Lower lobe of right lung (tissue), 2 donors: ENCODE results near the gene GPR18. TPM values are rescaled to one million over a fixed set of nuclear protein-coding genes. Genes with fewer than 3 reads are reported as not detected.

Experiments
- ATAC-seq, 2 donors: fragments of 200-7000 bp; cut with Tn5 transposase; one replicate each; pipeline ENCODE4 v1.9.1; 2020 to 2022; ENCODE audit warnings: mild to moderate bottlenecking in 2 of 2, moderate library complexity in 2 of 2
- DNase-seq: peaks from one replicate; pipeline ENCODE4 v3.0.0-alpha.2; 2020
- H3K27ac ChIP-seq: fragments of 200-600 bp; one replicate; pipeline ENCODE4 v1.8.0; 2022
- H3K27me3 ChIP-seq: fragments of 200-600 bp; one replicate; pipeline ENCODE4 v1.8.0; 2022; ENCODE audit warnings: low read depth
- H3K36me3 ChIP-seq: fragments of 200-600 bp; one replicate; pipeline ENCODE4 v1.8.0; 2022; ENCODE audit warnings: mild to moderate bottlenecking
- H3K4me1 ChIP-seq: fragments of 200-600 bp; one replicate; pipeline ENCODE4 v1.8.0; 2022
- H3K4me3 ChIP-seq: fragments of 200-600 bp; one replicate; pipeline ENCODE4 v1.8.0; 2022; ENCODE audit warnings: mild to moderate bottlenecking
- H3K9me3 ChIP-seq: fragments of 200-600 bp; one replicate; pipeline ENCODE4 v1.8.0; 2022
- CTCF ChIP-seq: fragments of 200-600 bp; IDR thresholded peaks from one replicate; pipeline ENCODE4 v1.8.0; 2022; ENCODE audit warnings: antibody characterized with exemption, mild to moderate bottlenecking
- intact Hi-C: fragments of 100-400 bp; cut with DNase I; formaldehyde crosslinking; loops from one replicate; pipeline ENCODE4 v1.11.0; 2022
- total RNA-seq: library from RNA; stranded (reverse); fragmentation: NEBNext Ultra II Directional; extraction: Animal tissue kit (Norgen Biotek cat#: 25700); gene quantifications from one replicate; pipeline ENCODE4 v1.2.1, GENCODE V29; 2021
- donor health status: DM: no; HTN: yes; CAD: no; lungs with severe emphysema.

GPR18 gene
- total RNA-seq, 1 donor from 2014 or later = 0.38 TPM

- Histone ChIP-seq H3K4me1 (peaks cover 24% of the 10 kb centered on the region), H3K27ac (no peak overlapping the region), H3K9me3 (no peaks in the 10 kb centered on the region), H3K4me3 (no peak overlapping the region), H3K27me3 (no peaks in the 10 kb centered on the region), H3K36me3 (no peaks in the 10 kb centered on the region)
- no peak for ATAC-seq
- TF ChIP-seq CTCF = no peak
- intact Hi-C loops = no loop called here
- DNase-seq = no peak
These were observed 31.6 kb upstream of the GPR18 start for GRCh38 chr13:99289674-99290337.

DNA sequence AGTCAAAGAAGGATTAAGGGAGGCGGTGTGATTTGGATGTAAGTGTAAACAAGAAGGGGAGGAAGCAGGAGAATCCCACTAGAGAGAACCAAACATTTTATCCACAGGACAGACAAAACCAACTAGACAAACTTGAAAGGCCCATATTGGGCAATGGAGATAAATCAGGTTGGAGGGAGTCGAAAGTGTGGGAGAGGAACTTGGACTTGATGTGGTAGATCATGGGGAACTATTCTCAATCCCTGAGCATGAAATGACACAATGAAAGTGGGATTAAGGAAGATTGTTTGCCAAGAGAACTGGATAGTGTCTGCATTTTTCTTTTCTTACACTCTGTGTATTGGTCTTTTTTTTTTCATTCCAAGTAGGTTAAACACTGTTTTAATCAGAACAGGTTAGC is 31.1 kb upstream of the GPR18 start:
- no peak for ATAC-seq
- H3K27ac ChIP-seq = no peak overlapping the region

DNA sequence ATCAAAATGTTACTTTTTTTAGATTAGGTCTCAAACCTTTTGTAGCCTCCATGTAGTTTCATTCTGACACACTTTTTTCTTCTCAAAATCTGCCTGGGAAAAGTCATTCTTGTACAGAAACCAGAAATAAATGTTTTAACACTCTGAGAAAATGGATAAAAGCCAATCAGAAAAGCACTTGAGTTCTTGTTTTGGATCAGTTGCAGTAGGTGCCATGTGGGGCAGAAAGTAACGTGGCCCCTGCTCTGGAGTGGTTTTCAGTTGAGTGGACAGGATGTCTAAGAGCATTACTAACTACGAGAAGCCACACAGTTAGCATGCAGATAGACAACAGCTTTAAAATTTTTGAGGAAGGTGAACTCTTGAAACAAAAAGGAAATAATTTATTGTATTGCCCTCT is 29.9 kb upstream of the GPR18 start:
- DNase-seq (no peak), ATAC-seq (peak; percentile 58 to 71)
- no peaks in the 10 kb centered on the region for H3K36me3 ChIP-seq
- intact Hi-C loops = no loop called here
- TF ChIP-seq CTCF = no peak
- no peak overlapping the region for H3K27ac ChIP-seq
- H3K4me3 ChIP-seq = no peak overlapping the region
- peaks cover 33% of the 10 kb centered on the region for H3K4me1 ChIP-seq
- no peaks in the 10 kb centered on the region for H3K27me3 ChIP-seq
- no peaks in the 10 kb centered on the region for H3K9me3 ChIP-seq

More for the DNA sequence above, 31.1 kb upstream of the GPR18 start:
- H3K9me3 ChIP-seq = no peaks in the 10 kb centered on the region
- H3K27me3 ChIP-seq = no peaks in the 10 kb centered on the region
- intact Hi-C loops = no loop called here
- H3K4me3 ChIP-seq = no peak overlapping the region
- no peak for TF ChIP-seq CTCF
- H3K36me3 ChIP-seq = no peaks in the 10 kb centered on the region
- peaks cover 24% of the 10 kb centered on the region for H3K4me1 ChIP-seq
- no peak for DNase-seq

DNA sequence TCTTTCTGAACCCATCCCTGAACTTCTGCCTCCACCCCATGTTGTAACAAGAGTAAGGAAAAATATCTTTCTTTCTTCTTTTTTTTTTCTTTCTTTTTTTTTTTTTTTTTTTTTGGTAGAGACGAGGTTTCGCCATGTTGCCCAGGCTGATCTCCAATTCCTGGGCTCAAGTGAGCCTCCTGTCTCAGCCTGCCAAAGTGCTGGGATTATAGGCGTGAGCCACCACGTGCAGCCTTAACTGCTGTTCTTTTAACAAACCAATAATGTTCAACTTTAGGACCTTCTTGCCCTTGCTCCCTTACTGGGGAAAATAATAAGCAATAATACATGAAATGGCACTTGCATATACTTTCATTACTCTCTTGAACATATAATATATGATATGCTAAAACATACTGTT is 29.4 kb upstream of the GPR18 start:
- no peak for ATAC-seq
- intact Hi-C loops = no loop called here
- Histone ChIP-seq H3K36me3 (no peaks in the 10 kb centered on the region), H3K9me3 (no peaks in the 10 kb centered on the region), H3K4me3 (no peak overlapping the region), H3K4me1 (peaks cover 39% of the 10 kb centered on the region), H3K27ac (no peak overlapping the region), H3K27me3 (no peaks in the 10 kb centered on the region)
- no peak for TF ChIP-seq CTCF
- no peak for DNase-seq

- no peak for ATAC-seq
- Histone ChIP-seq H3K9me3 (no peaks in the 10 kb centered on the region), H3K36me3 (no peaks in the 10 kb centered on the region), H3K27me3 (no peaks in the 10 kb centered on the region), H3K4me3 (no peak overlapping the region), H3K27ac (no peak overlapping the region), H3K4me1 (peaks cover 55% of the 10 kb centered on the region)
- intact Hi-C loops = no loop called here
- no peak for TF ChIP-seq CTCF
- DNase-seq = no peak
These were observed 27.4 kb upstream of the GPR18 start for GRCh38 chr13:99285432-99286182.
